Retinal pigment epithelial cell (primary cell): ENCODE results near the gene NID1.
"Not testable (repeated sequence)": the region's sequence is repeated elsewhere in the genome, so short reads cannot be mapped to it uniquely, and the experiment has no call there.

Experiments used
- DNase-seq: peaks from one replicate; pipeline ENCODE4 v3.0.0-alpha.2; 2010; ENCODE audit warnings: low read depth
- H3K4me3 ChIP-seq: 2 replicates; pipeline ENCODE4 v1.5.1; 2011; ENCODE audit warnings: mild to moderate bottlenecking, low read length, control low read depth, moderate library complexity
- TF ChIP-seq, protein P1 (sequence below): conservative IDR thresholded peaks from 2 replicates; pipeline ENCODE4 v1.5.1; 2011; ENCODE audit warnings: low read depth, low read length, control low read depth, inconsistent platforms

The NID1 gene

DNA sequence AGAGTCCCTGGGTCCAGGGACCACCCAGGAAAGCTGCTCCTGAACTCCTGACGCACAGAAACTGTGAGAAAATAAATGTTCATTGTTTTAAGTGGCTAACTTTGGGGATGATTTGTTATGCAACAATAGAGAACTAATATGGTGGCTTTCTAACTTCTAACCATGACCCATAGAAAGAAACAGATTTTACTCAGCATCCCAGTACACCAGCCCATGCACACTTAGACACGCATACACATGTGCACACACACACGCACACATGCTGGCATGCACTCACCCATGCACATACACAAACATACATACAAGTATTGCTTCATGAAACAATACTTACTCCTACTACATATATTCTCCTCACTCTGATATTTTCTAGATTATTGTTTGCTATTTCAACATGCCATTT lies 57.1 kb downstream of the NID1 start:
- no peak overlapping the region for H3K4me3 ChIP-seq
- no peak for DNase-seq
- TF ChIP-seq, protein P1, sequence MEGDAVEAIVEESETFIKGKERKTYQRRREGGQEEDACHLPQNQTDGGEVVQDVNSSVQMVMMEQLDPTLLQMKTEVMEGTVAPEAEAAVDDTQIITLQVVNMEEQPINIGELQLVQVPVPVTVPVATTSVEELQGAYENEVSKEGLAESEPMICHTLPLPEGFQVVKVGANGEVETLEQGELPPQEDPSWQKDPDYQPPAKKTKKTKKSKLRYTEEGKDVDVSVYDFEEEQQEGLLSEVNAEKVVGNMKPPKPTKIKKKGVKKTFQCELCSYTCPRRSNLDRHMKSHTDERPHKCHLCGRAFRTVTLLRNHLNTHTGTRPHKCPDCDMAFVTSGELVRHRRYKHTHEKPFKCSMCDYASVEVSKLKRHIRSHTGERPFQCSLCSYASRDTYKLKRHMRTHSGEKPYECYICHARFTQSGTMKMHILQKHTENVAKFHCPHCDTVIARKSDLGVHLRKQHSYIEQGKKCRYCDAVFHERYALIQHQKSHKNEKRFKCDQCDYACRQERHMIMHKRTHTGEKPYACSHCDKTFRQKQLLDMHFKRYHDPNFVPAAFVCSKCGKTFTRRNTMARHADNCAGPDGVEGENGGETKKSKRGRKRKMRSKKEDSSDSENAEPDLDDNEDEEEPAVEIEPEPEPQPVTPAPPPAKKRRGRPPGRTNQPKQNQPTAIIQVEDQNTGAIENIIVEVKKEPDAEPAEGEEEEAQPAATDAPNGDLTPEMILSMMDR = no peak

- not testable (repeated sequence) for H3K4me3 ChIP-seq
These were observed 61.8 kb downstream of the NID1 start for GRCh38 chr1:236003058-236003457.

GRCh38 chr1:236002572-236002971 lies 62.3 kb downstream of the NID1 start:
- no peak overlapping the region for H3K4me3 ChIP-seq
- TF ChIP-seq, protein P1 = no peak

More at GRCh38 chr1:236003058-236003457, 61.8 kb downstream of the NID1 start:
- DNase-seq = not testable (repeated sequence)

DNA sequence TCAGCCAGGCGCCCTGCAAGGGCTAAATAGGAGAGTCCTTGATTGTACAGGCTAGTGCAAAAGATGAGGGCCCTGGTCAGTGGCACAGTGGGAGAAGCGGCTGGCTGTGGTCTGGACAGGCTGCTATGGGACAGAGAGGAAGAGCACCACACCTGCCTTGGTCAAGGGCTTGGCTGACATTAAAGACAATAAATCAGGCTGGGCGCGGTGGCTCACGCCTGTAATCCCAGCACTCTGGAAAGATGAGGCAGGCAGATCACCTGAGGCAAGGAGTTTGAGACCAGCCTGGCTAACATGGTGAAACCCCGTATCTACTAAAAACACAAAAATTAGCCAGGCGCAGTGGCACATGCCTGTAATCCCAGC lies 62.9 kb downstream of the NID1 start:
- TF ChIP-seq, protein P1 = no peak
- DNase-seq = no peak
- no peak overlapping the region for H3K4me3 ChIP-seq

More at GRCh38 chr1:236002572-236002971, 62.3 kb downstream of the NID1 start:
- no peak for DNase-seq

DNA sequence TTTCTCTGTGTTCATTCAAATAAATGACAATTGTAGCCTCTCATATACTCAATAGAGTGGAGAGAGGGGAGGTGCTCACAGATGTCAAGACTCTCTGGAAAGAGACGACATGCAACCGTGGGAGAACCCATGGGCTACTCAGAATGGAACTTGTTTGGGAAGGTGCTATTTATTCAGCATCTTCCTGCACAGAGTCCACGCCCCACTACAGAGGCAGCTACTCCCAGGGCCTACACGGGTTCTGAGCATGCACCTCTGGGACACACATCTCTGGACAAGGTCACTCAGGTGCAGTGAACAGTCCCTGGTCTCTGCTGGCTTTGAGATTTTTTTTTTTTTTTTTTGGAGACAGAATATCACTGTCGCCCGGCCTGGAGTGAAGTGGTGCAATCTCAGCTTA lies 64.1 kb downstream of the NID1 start:
- no peak for DNase-seq
- TF ChIP-seq, protein P1 = no peak
- H3K4me3 ChIP-seq = no peak overlapping the region

- TF ChIP-seq, protein P1 = no peak
- peak; percentile 13 for DNase-seq
- no peak overlapping the region for H3K4me3 ChIP-seq
These were observed 65.5 kb downstream of the NID1 start for GRCh38 chr1:235999259-235999925.

GRCh38 chr1:235998812-235999211 lies 66.1 kb downstream of the NID1 start:
- no peak overlapping the region for H3K4me3 ChIP-seq
- no peak for DNase-seq
- TF ChIP-seq, protein P1 = no peak
